HepG2 (cell line): ENCODE results near the gene DTNB. TPM values are rescaled to one million over a fixed set of nuclear protein-coding genes. Genes with fewer than 3 reads are reported as not detected.

ENCODE experiments used
- ARNT2 ChIP-seq: sonication (generic); formaldehyde crosslinking; IDR thresholded peaks from 2 replicates; pipeline ENCODE4 v1.8.0; 2022; ENCODE audit warnings: mild to moderate bottlenecking, low read depth, missing genetic modification reagents, moderate library complexity
- FOXA3 ChIP-seq: IDR thresholded peaks from 2 replicates; pipeline ENCODE4 v1.6.1; 2016; ENCODE audit warnings: missing genetic modification reagents, missing compliant biosample characterization
- FOXK1 ChIP-seq: sonication (generic); formaldehyde crosslinking; IDR thresholded peaks from 2 replicates; pipeline ENCODE4 v1.4.0; 2020; ENCODE audit warnings: low read depth, missing genetic modification reagents, borderline replicate concordance
- ISL2 ChIP-seq: sonication (generic); formaldehyde crosslinking; IDR thresholded peaks from 2 replicates; pipeline ENCODE4 v1.5.0; 2020; ENCODE audit warnings: missing genetic modification reagents
- MAFF ChIP-seq: IDR thresholded peaks from 2 replicates; pipeline ENCODE4 v1.6.1; 2011; ENCODE audit warnings: low read depth, low read length, improper control_type of control experiment
- NONO ChIP-seq, 2 experiments: fragments of 450-650 bp in 1 of 2; sonication (generic) in 1 of 2; formaldehyde crosslinking in 1 of 2; IDR thresholded peaks in 1 of 2; conservative IDR thresholded peaks in 1 of 2; 2 replicates each; pipeline versions ENCODE4 v1.6.1 to v1.8.0; 2017 to 2022; ENCODE audit warnings: mild to moderate bottlenecking in 1 of 2, missing genetic modification reagents in 1 of 2, moderate library complexity in 1 of 2
- TEAD2 ChIP-seq: sonication (generic); formaldehyde crosslinking; IDR thresholded peaks from 2 replicates; pipeline ENCODE4 v1.9.0; 2021; ENCODE audit warnings: missing genetic modification reagents
- YEATS2 ChIP-seq: sonication (generic); formaldehyde crosslinking; IDR thresholded peaks from 2 replicates; pipeline ENCODE4 v1.4.0; 2020; ENCODE audit warnings: missing genetic modification reagents, borderline replicate concordance
- ZFY ChIP-seq: sonication (generic); formaldehyde crosslinking; IDR thresholded peaks from 2 replicates; pipeline ENCODE4 v1.4.0; 2020; ENCODE audit warnings: missing genetic modification reagents
- ZMYM2 ChIP-seq: sonication (generic); formaldehyde crosslinking; IDR thresholded peaks from 2 replicates; pipeline ENCODE4 v1.8.0; 2022; ENCODE audit warnings: mild to moderate bottlenecking, missing genetic modification reagents
- ZNF33B ChIP-seq: sonication (generic); formaldehyde crosslinking; IDR thresholded peaks from 2 replicates; pipeline ENCODE4 v1.5.1; 2020; ENCODE audit warnings: mild to moderate bottlenecking, missing genetic modification reagents
- ZNF644 ChIP-seq: IDR thresholded peaks from 2 replicates; pipeline ENCODE4 v1.6.1; 2016; ENCODE audit warnings: low read depth
- ZNF713 ChIP-seq: sonication (generic); formaldehyde crosslinking; IDR thresholded peaks from 2 replicates; pipeline ENCODE4 v1.4.0; 2020; ENCODE audit warnings: mild to moderate bottlenecking, missing genetic modification reagents
- ZNF75D ChIP-seq: sonication (generic); formaldehyde crosslinking; IDR thresholded peaks from 2 replicates; pipeline ENCODE4 v1.8.1; 2023; ENCODE audit warnings: missing genetic modification reagents, mild to moderate bottlenecking, borderline replicate concordance
- ZNF768 ChIP-seq: sonication (generic); formaldehyde crosslinking; IDR thresholded peaks from 2 replicates; pipeline ENCODE4 v1.4.0; 2020; ENCODE audit warnings: missing genetic modification reagents
- ZNF782 ChIP-seq: sonication (generic); formaldehyde crosslinking; IDR thresholded peaks from 2 replicates; pipeline ENCODE4 v1.4.0; 2020; ENCODE audit warnings: missing genetic modification reagents, mild to moderate bottlenecking, borderline replicate concordance
- ZNF792 ChIP-seq: IDR thresholded peaks from 2 replicates; pipeline ENCODE4 v1.6.1; 2016
- ZSCAN12 ChIP-seq: sonication (generic); formaldehyde crosslinking; IDR thresholded peaks from 2 replicates; pipeline ENCODE4 v1.9.0; 2021; ENCODE audit warnings: mild to moderate bottlenecking, missing genetic modification reagents
- polyA plus RNA-seq, 8 experiments: library from polyadenylated mRNA; depleted of rRNA in 3 of 8; stranded (reverse) in 7 of 8; unstranded in 1 of 8; fragments of >200 nt; fragmentation: Illumina TruSeq in 4 of 8; extraction: Trizol in 4 of 8; gene quantifications; 2 replicates each; pipeline versions ENCODE4 v1.2.1 to v1.2.3, GENCODE V29; 2011 to 2016; ENCODE audit warnings: low read depth in 4 of 8, missing spikeins in 1 of 8, mixed read lengths in 1 of 8; ENCODE audit not compliant: insufficient read depth in 1 of 8
- total RNA-seq, 5 experiments: library from RNA; depleted of rRNA; stranded (reverse); fragments of >200 nt; fragmentation: Illumina TruSeq; extraction: Trizol; gene quantifications; 2 replicates each; pipeline ENCODE4 v1.2.3, GENCODE V29; 2016; ENCODE audit warnings: low read depth in 1 of 5
- TF ChIP-seq, protein P1 (sequence below): sonication (generic); formaldehyde crosslinking; IDR thresholded peaks from 2 replicates; pipeline ENCODE4 v1.8.1; 2022; ENCODE audit warnings: low read depth, mild to moderate bottlenecking, missing genetic modification reagents
- TF ChIP-seq, protein P2 (sequence below): sonication (generic); formaldehyde crosslinking; IDR thresholded peaks from 2 replicates; pipeline ENCODE4 v1.5.0; 2020; ENCODE audit warnings: missing genetic modification reagents
- TF ChIP-seq, protein P3 (sequence below): sonication (generic); formaldehyde crosslinking; IDR thresholded peaks from 2 replicates; pipeline ENCODE4 v1.4.0; 2020; ENCODE audit warnings: missing genetic modification reagents, low read depth, mild to moderate bottlenecking, borderline replicate concordance
- TF ChIP-seq, protein P4 (sequence below): sonication (generic); formaldehyde crosslinking; IDR thresholded peaks from 2 replicates; pipeline ENCODE4 v1.5.0; 2020; ENCODE audit warnings: missing genetic modification reagents, mild to moderate bottlenecking, borderline replicate concordance
- TF ChIP-seq, protein P5 (sequence below): sonication (generic); formaldehyde crosslinking; IDR thresholded peaks from 2 replicates; pipeline ENCODE4 v1.8.1; 2023; ENCODE audit warnings: mild to moderate bottlenecking, moderate library complexity, missing genetic modification reagents

DTNB gene
- total and polyA plus RNA-seq, 2 of the 13 experiments (the other 11 are each of a cell fraction or from before 2014, with no cell fraction given), result 14.4 to 23.9 TPM

DNA sequence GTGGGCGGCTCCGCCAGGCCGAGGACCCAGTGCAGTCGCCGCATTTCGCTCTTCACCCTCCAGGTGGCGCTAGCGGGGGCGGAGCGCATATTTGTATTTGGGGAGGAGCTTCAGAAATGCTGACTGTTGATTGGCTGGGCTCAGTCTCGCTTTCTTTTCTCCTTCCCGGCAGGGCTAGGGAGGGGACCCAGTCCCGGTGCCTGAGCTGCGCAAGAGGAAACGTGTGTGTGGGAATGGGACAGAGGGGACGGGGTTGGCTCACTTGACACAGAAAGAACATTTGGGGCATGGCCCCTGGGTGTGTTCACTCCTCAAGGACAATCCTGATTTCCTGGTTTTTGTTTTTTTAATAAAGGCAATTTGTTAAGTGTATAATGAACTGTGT is 311.3 kb downstream of the DTNB start (continued):
- TF ChIP-seq FOXA3 (CRISPR knock-in tag) (peak; percentile 68), FOXK1 (CRISPR knock-in tag) (peak; percentile 76; the same call in 1 of the 2 replicates), ZMYM2 (CRISPR knock-in tag) (peak; percentile 63; the same call in 1 of the 2 replicates), ZFY (CRISPR knock-in tag) (peak; percentile 49), ZNF792 (CRISPR knock-in tag) (peak; percentile 54; the same call in 1 of the 2 replicates), ZNF33B (no peak), ARNT2 (CRISPR knock-in tag) (peak; percentile 12; the same call in 1 of the 2 replicates), ZNF782 (CRISPR knock-in tag) (0 out of 2 replicates have a peak, but pooled peaks have one; percentile 81), TEAD2 (CRISPR knock-in tag) (no peak), ZNF768 (peak; percentile 15; the same call in 1 of the 2 replicates), ISL2 (CRISPR knock-in tag) (peak; percentile 72), YEATS2 (CRISPR knock-in tag) (peak; percentile 65; the same call in 1 of the 2 replicates), ZSCAN12 (no peak), ZNF644 (0 out of 2 replicates have a peak, but pooled peaks have one; percentile 16), ZNF75D (CRISPR knock-in tag) (no peak), NONO (IDR thresholded peaks at IDR 0.05) (no peak), NONO (CRISPR knock-in tag; conservative IDR thresholded peaks at IDR 0.05) (peak; percentile 48; the same call in 1 of the 2 replicates), MAFF (peak; percentile 93), ZNF713 (CRISPR knock-in tag) (peak; percentile 85; the same call in 1 of the 2 replicates)
- TF ChIP-seq, protein P1, sequence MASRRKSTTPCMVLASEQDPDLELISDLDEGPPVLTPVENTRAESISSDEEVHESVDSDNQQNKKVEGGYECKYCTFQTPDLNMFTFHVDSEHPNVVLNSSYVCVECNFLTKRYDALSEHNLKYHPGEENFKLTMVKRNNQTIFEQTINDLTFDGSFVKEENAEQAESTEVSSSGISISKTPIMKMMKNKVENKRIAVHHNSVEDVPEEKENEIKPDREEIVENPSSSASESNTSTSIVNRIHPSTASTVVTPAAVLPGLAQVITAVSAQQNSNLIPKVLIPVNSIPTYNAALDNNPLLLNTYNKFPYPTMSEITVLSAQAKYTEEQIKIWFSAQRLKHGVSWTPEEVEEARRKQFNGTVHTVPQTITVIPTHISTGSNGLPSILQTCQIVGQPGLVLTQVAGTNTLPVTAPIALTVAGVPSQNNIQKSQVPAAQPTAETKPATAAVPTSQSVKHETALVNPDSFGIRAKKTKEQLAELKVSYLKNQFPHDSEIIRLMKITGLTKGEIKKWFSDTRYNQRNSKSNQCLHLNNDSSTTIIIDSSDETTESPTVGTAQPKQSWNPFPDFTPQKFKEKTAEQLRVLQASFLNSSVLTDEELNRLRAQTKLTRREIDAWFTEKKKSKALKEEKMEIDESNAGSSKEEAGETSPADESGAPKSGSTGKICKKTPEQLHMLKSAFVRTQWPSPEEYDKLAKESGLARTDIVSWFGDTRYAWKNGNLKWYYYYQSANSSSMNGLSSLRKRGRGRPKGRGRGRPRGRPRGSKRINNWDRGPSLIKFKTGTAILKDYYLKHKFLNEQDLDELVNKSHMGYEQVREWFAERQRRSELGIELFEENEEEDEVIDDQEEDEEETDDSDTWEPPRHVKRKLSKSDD (CRISPR knock-in tag), result no peak
- TF ChIP-seq, protein P2, sequence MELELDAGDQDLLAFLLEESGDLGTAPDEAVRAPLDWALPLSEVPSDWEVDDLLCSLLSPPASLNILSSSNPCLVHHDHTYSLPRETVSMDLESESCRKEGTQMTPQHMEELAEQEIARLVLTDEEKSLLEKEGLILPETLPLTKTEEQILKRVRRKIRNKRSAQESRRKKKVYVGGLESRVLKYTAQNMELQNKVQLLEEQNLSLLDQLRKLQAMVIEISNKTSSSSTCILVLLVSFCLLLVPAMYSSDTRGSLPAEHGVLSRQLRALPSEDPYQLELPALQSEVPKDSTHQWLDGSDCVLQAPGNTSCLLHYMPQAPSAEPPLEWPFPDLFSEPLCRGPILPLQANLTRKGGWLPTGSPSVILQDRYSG (CRISPR knock-in tag), result 0 out of 2 replicates have a peak, but pooled peaks have one; percentile 52
- TF ChIP-seq, protein P3, sequence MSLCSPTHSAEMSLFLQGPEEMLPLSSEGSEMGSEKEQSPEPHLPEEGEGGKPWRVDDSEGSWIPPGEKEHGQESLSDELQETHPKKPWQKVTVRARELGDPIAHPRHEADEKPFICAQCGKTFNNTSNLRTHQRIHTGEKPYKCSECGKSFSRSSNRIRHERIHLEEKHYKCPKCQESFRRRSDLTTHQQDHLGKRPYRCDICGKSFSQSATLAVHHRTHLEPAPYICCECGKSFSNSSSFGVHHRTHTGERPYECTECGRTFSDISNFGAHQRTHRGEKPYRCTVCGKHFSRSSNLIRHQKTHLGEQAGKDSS (CRISPR knock-in tag), result 0 out of 2 replicates have a peak, but pooled peaks have one; percentile 24
- TF ChIP-seq, protein P4, sequence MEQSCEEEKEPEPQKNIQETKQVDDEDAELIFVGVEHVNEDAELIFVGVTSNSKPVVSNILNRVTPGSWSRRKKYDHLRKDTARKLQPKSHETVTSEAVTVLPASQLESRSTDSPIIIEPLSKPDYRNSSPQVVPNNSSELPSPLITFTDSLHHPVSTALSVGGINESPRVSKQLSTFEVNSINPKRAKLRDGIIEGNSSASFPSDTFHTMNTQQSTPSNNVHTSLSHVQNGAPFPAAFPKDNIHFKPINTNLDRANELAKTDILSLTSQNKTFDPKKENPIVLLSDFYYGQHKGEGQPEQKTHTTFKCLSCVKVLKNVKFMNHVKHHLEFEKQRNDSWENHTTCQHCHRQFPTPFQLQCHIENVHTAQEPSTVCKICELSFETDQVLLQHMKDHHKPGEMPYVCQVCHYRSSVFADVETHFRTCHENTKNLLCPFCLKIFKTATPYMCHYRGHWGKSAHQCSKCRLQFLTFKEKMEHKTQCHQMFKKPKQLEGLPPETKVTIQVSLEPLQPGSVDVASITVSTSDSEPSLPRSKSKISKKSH (CRISPR knock-in tag), result peak; percentile 66; the same call in 1 of the 2 replicates
- TF ChIP-seq, protein P5, sequence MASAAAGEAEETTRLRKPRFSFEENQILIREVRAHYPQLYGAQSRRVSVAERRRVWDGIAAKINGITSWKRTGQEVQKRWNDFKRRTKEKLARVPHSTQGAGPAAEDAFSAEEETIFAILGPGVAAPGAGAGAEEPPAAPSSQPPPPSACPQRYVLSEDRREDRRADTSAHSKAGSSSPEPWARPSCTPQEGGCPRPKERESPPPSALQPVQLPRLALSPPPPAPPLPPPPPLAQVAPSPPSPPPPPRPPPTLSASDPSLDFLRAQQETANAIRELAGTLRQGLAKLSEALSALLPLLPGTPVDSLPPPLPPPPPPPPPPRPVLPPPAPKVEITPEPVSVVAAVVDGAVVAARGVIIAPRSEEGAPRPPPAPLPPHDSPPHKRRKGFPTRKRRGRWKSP (CRISPR knock-in tag), result 0 out of 2 replicates have a peak, but pooled peaks have one; percentile 63
